ENCODE results near the gene PHC2.

- TF ChIP-seq CTCF (IDR thresholded peaks at IDR 0.05): no peak
- no peak for TF ChIP-seq EZH2 (IDR thresholded peaks at IDR 0.05)
- no peak for TF ChIP-seq EZH2phosphoT487 (IDR thresholded peaks at IDR 0.05)
Measured at GRCh38 chr1:33317354-33317753, 113.5 kb downstream of the PHC2 start.
